Gastrocnemius medialis (tissue), 4 donors: ENCODE results near the gene PAXX.

Source experiments
- POLR2A ChIP-seq, 2 donors: fragments of 450-650 bp; IDR thresholded peaks; one replicate each; pipeline ENCODE4 v1.6.1; 2017; ENCODE audit warnings: antibody characterized with exemption in 2 of 2, mild to moderate bottlenecking in 2 of 2, moderate library complexity in 2 of 2
- TF ChIP-seq, protein P1 (sequence below), 5 experiments: fragments of 450-650 bp in 3 of 5; fragments of 200-600 bp in 2 of 5; sonication (generic) in 2 of 5; IDR thresholded peaks in 4 of 5; conservative IDR thresholded peaks in 1 of 5; 1 replicate in 4 of 5; 2 replicates in 1 of 5; pipeline ENCODE4 v1.5.1; 2016 to 2019; ENCODE audit warnings: antibody characterized with exemption in 5 of 5, mild to moderate bottlenecking in 3 of 5, moderate library complexity in 3 of 5

DNA sequence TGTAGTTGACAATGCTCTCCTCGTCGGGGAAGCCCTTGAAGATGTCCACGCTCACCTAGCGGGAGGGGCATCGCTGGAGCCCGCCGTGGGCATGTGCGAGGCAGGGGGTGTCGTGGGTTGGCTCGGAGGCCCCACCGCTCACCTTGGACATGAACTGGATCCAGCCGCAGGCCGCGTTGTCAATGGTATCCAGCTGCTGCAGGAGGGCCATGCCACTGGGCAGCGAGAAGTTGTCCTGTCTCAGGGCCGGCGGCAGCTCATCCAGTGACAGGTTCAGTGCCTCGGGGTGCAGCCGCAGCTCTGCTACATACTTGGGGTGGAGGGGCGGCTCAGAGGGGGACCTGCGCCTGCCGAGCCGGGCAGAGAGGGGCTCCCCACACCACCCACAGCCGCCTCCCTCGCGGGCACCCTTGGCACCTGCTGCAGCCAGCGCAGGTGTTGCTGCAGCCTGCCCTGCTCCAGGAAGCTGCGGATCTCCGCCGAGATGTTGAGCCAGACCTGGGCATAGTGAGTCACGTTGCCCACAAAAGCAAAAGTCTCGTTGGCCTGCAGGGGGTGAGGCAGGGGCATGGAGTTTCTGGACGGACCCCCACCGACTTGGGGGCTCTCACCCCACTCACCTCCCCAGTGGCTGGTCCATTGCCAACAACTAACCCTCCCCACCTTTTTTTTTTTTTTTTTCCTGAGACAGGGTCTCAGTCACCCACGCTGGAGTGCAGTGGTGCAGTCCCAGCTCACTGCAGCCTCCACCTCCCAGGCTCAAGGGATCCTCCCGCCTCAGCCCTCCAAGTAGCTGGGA lies 26.7 kb downstream of the PAXX start:
- no peak for TF ChIP-seq POLR2A (IDR thresholded peaks at IDR 0.05)
- TF ChIP-seq, protein P1, sequence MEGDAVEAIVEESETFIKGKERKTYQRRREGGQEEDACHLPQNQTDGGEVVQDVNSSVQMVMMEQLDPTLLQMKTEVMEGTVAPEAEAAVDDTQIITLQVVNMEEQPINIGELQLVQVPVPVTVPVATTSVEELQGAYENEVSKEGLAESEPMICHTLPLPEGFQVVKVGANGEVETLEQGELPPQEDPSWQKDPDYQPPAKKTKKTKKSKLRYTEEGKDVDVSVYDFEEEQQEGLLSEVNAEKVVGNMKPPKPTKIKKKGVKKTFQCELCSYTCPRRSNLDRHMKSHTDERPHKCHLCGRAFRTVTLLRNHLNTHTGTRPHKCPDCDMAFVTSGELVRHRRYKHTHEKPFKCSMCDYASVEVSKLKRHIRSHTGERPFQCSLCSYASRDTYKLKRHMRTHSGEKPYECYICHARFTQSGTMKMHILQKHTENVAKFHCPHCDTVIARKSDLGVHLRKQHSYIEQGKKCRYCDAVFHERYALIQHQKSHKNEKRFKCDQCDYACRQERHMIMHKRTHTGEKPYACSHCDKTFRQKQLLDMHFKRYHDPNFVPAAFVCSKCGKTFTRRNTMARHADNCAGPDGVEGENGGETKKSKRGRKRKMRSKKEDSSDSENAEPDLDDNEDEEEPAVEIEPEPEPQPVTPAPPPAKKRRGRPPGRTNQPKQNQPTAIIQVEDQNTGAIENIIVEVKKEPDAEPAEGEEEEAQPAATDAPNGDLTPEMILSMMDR (IDR thresholded peaks at IDR 0.05 in 4 of 5, conservative IDR thresholded peaks at IDR 0.05 in 1 of 5) = no peak
